ENCODE measurements around the gene ABHD2. TPM values are rescaled to one million over a fixed set of nuclear protein-coding genes. Genes with fewer than 3 reads are reported as not detected.

The ABHD2 gene
- total RNA-seq, 3 donors from 2014 or later: 48.9 to 72.6 (median 64.1) TPM

DNA sequence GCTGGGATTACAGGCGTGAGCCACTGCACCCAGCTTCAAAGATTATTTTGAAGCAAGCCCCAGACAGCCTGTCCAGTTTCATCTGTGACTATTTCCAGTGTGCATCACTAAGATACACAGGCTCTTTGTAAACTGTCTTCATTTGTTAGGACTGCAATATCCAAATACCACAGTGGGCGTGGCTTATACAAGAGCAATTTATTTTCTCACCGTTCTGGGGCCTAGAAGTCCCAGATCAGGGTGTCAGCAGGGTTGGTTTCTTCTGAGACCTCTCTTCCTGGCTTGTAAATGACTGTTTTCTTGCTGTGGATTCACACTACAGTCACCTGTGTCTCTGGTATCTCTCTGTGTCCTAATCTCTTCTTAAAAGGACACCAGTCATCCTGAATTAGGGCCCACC lies 73.4 kb downstream of the ABHD2 start:
- Mint-ChIP-seq H3K9me3 (no peaks in the 10 kb centered on the region), H3K27me3 (ENCODE audit: low read depth) (no peaks in the 10 kb centered on the region), H3K4me1 (ENCODE audit: low read depth) (no peaks in the 10 kb centered on the region), H3K4me3 (no peak overlapping the region), H3K36me3 (ENCODE audit: insufficient read depth) (peaks cover 30% of the 10 kb centered on the region)
- ATAC-seq (no peak), DNase-seq (no peak)

DNA sequence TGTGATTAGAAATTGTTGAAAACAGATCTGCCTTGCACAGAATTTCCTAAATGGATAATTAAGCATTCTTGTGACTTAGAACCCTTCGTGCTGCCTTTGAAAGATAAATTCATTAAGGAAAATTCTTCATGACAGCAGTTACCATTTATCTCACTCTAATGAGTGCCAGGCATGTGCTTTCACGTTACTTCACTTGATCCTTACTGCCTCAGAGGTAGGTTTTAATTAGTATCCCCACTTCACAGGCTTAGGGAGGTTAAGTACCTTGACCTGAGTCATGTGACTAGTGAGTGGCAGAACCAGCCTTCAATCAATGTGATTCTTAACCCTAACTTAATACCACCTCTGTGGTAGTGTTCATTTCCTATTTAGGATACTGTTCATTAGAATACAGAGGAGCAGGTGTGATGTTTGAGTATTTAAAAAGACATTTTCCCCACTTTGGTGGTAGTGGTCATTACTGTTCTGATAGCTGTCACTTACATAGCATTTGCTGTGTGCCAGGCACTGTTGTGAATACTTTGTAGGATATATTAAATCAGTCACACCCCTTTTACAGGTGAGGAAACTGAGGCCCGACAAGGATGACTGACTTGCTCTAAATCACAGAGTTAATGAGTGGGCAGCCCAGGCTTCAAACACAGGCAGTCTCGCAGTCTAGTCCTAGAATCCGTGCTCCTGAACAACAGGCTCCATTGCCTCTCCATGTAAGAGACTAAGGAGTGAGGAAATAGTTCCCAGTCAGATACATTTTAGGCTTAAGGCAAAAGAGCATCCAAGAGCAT lies 75.2 kb downstream of the ABHD2 start:
- Mint-ChIP-seq H3K27me3 (ENCODE audit: low read depth) (no peaks in the 10 kb centered on the region), H3K4me3 (no peak overlapping the region), H3K36me3 (ENCODE audit: insufficient read depth) (peaks cover 20% of the 10 kb centered on the region), H3K4me1 (ENCODE audit: low read depth) (peaks cover 15% of the 10 kb centered on the region), H3K9me3 (no peaks in the 10 kb centered on the region)
- no peak for DNase-seq
- no peak for ATAC-seq

DNA sequence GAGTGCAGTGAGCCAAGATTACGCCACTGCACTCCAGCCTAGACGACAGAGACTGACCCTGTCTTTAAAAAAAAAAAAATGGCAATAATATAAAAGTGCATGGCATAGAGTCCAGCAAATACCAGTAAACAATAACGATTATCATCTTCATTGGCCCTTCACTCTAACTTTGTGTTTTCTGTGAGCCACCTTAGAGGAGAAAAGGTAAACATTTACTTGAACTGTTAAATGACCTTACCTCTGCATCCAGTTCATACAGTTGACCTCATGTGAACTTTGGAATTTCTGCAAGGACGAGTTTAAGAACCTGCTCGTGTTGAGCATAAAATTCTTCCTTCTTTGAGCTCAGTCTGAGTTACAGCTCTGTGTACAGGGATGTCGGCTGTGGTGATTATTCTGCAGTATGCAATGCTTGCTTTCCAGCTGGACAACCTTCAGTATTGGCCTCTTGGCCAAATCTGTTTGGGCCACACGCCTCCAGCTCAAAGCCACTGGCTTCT lies 76.5 kb downstream of the ABHD2 start:
- H3K9me3 Mint-ChIP-seq: no peaks in the 10 kb centered on the region
- H3K4me1 Mint-ChIP-seq (ENCODE audit: low read depth): peaks cover 24% of the 10 kb centered on the region
- DNase-seq: no peak
- peaks cover 16% of the 10 kb centered on the region for H3K36me3 Mint-ChIP-seq (ENCODE audit: insufficient read depth)
- no peak for ATAC-seq
- no peak overlapping the region for H3K4me3 Mint-ChIP-seq
- no peaks in the 10 kb centered on the region for H3K27me3 Mint-ChIP-seq (ENCODE audit: low read depth)

DNA sequence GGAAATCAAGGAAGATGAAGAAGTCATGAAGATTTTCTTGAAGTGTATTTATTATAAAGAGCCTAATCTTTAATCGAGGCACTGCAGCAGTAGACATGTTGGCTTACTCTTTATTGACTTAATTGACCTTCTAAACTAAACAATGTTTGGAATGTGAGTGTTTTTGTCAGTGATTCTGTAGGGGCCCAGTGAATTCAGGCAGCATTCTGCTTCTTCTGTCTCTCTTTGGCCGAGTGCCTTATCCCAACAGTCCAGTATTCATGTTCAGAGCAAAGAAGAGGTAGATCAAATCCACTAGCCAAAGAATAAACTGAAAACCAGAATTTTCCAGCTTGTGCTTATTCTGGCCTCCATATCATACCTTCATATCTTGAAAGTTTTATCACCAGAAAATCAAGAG lies 77.4 kb downstream of the ABHD2 start:
- no peaks in the 10 kb centered on the region for H3K9me3 Mint-ChIP-seq
- no peak overlapping the region for H3K4me3 Mint-ChIP-seq
- ATAC-seq: no peak
- no peak for DNase-seq
- peaks cover 24% of the 10 kb centered on the region for H3K4me1 Mint-ChIP-seq (ENCODE audit: low read depth)
- H3K36me3 Mint-ChIP-seq (ENCODE audit: insufficient read depth): peaks cover 17% of the 10 kb centered on the region
- no peaks in the 10 kb centered on the region for H3K27me3 Mint-ChIP-seq (ENCODE audit: low read depth)

DNA sequence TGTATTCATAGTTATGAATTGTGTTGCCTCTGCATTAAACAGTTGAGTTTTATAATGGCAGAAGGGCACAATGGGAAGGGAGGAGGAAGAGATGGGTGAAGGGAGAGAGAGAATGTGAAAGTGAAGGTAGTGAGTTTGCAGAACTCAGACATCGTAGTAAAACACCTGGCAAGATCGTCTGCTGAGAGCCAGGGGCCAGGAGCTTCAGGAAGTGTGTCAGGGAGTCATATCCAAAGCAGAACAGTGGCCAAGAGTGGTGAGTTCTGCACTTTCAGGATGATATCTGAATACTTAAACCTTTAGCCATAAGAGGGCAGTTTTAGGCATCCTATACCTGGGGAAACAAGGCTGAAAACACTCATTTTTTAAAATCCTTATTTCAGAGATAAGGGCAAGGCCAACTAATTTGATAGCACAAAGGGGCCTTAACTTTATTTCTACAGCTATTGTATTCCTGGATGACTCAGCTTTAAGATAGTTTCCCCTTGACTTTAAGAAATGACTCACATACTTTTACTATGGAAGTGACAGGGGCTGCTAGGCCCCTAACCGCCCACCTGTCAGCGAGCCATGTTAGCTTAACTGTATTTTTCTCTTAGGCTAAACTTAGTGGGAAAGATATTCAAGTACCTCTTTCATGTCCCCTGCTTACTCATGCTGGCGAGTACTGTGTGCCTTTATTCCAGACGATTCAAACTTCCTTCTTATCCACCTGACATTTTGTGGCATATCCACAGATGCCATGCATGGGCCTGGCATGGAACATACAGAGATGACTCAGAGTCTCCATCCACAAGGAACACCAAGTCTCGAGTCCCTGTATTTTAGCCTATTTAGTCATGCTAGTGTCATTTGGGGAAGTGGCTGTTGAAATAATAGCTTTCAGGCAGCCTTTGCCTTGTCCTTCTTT lies 79.3 kb downstream of the ABHD2 start:
- DNase-seq: peak; percentile 37
- Mint-ChIP-seq H3K27me3 (ENCODE audit: low read depth) (no peaks in the 10 kb centered on the region), H3K4me1 (ENCODE audit: low read depth) (peaks cover 24% of the 10 kb centered on the region), H3K36me3 (ENCODE audit: insufficient read depth) (peaks cover 9% of the 10 kb centered on the region), H3K4me3 (peak overlapping the region; percentile 48), H3K9me3 (no peaks in the 10 kb centered on the region)
- peak; percentile 91 to 92 for ATAC-seq

DNA sequence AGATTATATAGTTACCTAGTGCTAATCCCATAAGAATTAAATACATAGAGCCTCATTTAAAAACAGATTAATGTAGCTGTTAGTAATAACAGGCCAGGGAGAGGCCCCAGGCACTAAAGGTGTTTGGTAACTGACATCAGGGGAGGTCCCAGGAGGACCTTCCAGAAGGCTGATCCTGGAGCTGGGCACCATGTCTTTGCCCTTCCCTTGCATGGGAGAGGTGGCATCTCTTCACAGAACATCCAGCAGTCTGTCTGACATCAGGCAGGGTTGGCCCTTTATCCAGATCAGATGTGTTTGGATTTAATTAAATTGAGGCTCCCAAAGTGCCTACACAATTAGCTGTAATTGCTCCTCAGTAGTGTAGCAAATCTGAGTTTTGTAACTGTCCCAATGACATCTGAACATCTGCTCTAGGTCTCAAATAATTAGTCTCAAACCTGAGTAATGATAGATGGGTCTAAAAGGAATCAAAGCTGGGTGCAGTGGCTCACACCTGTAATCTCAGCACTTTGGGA lies 80.1 kb downstream of the ABHD2 start:
- Mint-ChIP-seq H3K27me3 (ENCODE audit: low read depth) (no peaks in the 10 kb centered on the region), H3K9me3 (no peaks in the 10 kb centered on the region), H3K4me3 (no peak overlapping the region), H3K36me3 (ENCODE audit: insufficient read depth) (peaks cover 7% of the 10 kb centered on the region), H3K4me1 (ENCODE audit: low read depth) (peaks cover 24% of the 10 kb centered on the region)
- DNase-seq: no peak
- ATAC-seq: no peak

DNA sequence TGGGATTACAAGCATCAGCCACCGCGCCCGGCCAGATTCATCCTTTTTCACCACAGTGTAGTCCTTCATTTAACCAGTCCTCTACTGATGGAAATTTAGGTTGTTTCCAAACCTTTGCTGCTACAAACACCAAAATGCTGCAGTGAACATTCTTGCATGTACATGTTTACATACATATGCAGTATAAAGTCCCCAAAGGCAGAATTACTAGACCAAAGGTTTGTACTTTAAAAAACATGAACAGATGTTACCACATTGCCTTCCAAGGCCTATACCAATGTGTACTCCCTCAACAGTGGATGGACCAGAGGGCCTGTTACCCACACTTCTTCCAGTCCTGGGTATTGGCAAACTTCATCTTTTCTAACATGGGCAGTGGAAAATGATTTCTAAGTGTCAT lies 82.1 kb downstream of the ABHD2 start:
- Mint-ChIP-seq H3K36me3 (ENCODE audit: insufficient read depth) (peaks cover 8% of the 10 kb centered on the region), H3K4me1 (ENCODE audit: low read depth) (peaks cover 24% of the 10 kb centered on the region), H3K27me3 (ENCODE audit: low read depth) (no peaks in the 10 kb centered on the region), H3K4me3 (no peak overlapping the region), H3K9me3 (no peaks in the 10 kb centered on the region)
- DNase-seq: no peak
- ATAC-seq: no peak

DNA sequence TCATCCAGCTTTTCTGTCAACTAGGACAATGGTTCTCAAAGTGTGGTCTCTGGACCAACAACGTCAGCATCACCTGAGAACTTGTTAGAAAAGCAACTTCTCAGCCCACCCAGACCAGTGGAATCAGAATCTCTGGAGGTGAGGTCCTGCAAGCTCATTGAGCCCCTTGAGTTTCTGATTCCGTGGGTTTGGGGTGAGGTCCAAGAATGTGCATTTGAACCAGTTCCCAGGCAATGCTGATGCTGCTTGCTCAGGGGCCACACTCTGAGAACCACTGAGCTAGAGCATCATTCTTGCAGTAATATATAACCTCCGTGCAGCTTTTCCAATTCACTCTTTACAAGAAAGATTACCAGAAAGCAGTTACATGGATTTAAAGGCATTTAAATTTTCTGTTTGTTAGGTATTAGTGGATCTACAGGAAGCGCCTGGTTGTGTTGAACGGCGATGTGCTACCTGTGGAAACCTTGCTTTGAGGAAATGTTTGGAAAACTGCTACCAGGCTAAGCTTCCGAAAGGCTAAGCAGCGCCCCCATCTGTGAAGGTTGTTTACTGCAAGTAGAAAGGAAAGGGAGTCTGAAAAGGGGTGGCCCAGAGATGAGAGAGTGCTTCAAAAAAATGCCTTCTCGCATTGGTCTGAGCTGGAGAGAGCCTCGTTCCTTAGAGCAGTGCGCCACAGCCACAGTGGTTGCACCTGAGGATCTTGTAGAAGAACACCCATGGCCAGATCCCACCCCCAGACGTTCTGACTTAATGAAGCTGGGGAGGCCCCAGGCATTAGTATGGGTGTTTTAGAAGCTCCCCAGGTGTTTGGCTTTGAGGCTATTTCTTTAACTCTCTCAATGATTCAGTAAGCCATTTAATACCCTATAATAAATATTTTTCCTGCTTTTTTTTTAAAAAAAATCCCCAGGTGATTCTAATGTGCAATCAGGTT lies 83.1 kb downstream of the ABHD2 start:
- no peaks in the 10 kb centered on the region for H3K27me3 Mint-ChIP-seq (ENCODE audit: low read depth)
- H3K9me3 Mint-ChIP-seq: no peaks in the 10 kb centered on the region
- H3K36me3 Mint-ChIP-seq (ENCODE audit: insufficient read depth): peaks cover 17% of the 10 kb centered on the region
- H3K4me3 Mint-ChIP-seq: no peak overlapping the region
- DNase-seq (peak; percentile 7), ATAC-seq (no peak)
- H3K4me1 Mint-ChIP-seq (ENCODE audit: low read depth): peaks cover 24% of the 10 kb centered on the region

DNA sequence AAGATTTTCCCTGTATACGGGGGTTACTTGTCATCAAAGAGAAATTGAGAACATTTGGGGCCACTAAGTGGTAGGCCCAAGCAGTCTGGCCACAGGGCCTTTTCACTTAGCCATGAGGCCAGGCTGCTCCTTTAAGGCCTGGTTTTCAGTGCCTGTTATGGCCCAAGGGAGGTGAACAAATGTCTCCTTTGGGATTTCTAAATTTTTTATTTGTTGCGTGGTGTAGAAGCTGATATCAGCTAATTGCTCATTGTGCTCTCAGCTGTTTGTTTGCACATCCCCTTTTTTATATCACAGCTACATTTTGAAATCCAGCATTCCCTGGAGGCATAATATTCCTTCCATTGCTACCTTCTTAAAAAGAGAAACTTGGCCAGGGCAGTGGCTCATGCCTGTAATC lies 84.7 kb downstream of the ABHD2 start:
- ATAC-seq: no peak
- no peaks in the 10 kb centered on the region for H3K27me3 Mint-ChIP-seq (ENCODE audit: low read depth)
- peaks cover 20% of the 10 kb centered on the region for H3K4me1 Mint-ChIP-seq (ENCODE audit: low read depth)
- H3K4me3 Mint-ChIP-seq: no peak overlapping the region
- no peaks in the 10 kb centered on the region for H3K9me3 Mint-ChIP-seq
- no peak for DNase-seq
- peaks cover 30% of the 10 kb centered on the region for H3K36me3 Mint-ChIP-seq (ENCODE audit: insufficient read depth)

DNA sequence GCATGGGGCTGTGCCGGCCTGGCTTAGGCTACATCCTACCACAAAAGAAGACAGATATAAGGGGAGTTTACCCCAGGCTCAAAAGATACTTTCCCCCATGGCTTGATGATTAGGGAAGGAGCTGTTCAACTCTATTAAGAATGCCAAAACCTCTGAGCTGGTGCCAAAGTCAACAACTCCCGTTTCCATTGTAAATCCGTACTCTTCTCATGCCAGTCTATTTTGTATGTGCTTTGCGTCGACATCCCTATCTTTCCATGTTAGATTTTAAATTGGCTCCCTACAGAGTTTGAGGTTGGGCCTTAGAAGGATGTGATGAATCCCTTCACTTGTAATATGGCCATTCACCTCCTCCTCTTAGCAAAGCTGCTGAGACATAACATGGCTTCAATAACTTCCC lies 86.2 kb downstream of the ABHD2 start:
- H3K9me3 Mint-ChIP-seq: no peaks in the 10 kb centered on the region
- ATAC-seq: no peak
- DNase-seq: no peak
- peaks cover 17% of the 10 kb centered on the region for H3K4me1 Mint-ChIP-seq (ENCODE audit: low read depth)
- no peaks in the 10 kb centered on the region for H3K27me3 Mint-ChIP-seq (ENCODE audit: low read depth)
- peaks cover 29% of the 10 kb centered on the region for H3K36me3 Mint-ChIP-seq (ENCODE audit: insufficient read depth)
- H3K4me3 Mint-ChIP-seq: no peak overlapping the region

DNA sequence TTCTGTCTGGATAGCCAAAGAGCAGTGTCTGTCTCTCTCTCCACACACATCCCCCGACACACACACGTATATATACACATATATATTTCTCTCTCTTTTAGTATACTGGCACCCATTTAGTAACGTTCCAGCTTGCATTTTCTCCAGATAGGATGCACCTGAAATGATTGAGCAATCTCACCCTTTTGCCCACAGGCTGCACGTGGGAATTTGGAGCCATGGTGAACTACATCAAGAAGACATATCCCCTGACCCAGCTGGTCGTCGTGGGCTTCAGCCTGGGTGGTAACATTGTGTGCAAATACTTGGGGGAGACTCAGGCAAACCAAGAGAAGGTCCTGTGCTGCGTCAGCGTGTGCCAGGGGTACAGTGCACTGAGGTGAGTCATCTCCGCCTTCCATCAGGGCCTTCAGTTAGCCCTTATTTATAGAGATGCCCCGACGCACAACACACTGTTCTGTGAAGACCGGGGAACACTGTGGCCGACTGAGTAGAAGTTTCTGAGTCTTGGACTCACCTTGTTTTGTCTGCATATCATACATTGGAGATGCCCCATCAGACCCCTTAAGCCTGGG lies 87.4 kb downstream of the ABHD2 start:
- DNase-seq (no peak), ATAC-seq (no peak)
- Mint-ChIP-seq H3K4me1 (ENCODE audit: low read depth) (peaks cover 29% of the 10 kb centered on the region), H3K27me3 (ENCODE audit: low read depth) (no peaks in the 10 kb centered on the region), H3K36me3 (ENCODE audit: insufficient read depth) (peaks cover 30% of the 10 kb centered on the region), H3K9me3 (no peaks in the 10 kb centered on the region), H3K4me3 (no peak overlapping the region)

DNA sequence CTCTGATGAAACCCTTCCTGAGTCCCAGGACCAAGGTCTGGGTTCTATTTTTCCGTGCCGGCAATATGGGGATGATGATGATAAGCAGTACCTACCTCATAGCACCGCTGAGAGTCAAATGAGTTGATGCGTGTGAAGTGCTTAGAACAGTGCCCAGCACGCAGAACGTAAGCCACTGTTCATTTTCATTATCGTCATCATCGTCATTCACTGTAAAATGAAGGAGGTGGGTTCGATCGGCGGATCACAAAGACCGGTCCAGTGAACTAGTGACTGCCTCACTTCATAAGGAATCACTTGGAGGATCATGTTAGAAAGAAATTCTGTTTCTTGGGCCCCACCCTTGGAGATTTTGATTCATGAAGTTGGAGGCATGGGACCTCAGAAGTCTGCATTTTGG lies 88.9 kb downstream of the ABHD2 start:
- peaks cover 35% of the 10 kb centered on the region for H3K36me3 Mint-ChIP-seq (ENCODE audit: insufficient read depth)
- H3K27me3 Mint-ChIP-seq (ENCODE audit: low read depth): no peaks in the 10 kb centered on the region
- ATAC-seq: no peak
- no peaks in the 10 kb centered on the region for H3K9me3 Mint-ChIP-seq
- DNase-seq: no peak
- peaks cover 31% of the 10 kb centered on the region for H3K4me1 Mint-ChIP-seq (ENCODE audit: low read depth)
- no peak overlapping the region for H3K4me3 Mint-ChIP-seq

DNA sequence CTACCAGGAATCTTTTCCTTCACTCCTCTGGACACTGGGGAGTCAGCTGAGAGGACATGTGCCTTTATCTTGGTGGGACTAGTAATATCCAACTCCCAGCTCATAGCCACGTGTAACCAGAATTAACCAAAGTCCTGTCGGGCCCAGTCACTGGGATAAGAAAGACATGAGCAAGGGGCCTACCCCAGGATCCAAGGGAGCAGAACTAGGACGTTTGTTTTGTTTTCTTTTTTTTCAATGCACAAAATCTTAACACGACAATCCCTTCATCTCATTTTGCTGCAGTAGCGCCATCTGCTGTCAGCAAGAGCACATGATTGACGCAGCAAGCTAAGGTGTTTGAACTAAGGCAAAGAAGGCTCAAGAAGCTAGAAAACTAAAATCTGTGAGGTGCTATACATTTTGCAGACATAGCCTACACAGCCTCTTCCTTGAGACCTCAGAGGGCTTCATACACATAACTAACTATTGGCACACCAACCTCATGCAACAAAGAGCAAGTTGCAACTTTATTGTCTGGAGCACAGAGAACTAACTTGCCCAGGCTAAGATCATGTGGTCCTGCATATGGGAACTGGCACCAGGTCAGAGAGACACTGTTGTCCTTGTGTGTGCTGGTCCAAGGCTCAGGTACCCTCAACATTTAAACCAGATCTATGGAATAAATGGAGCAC lies 89.5 kb downstream of the ABHD2 start:
- no peaks in the 10 kb centered on the region for H3K9me3 Mint-ChIP-seq
- peaks cover 35% of the 10 kb centered on the region for H3K36me3 Mint-ChIP-seq (ENCODE audit: insufficient read depth)
- H3K4me3 Mint-ChIP-seq: no peak overlapping the region
- DNase-seq (peak; percentile 42), ATAC-seq (peak; percentile 27 to 35)
- peaks cover 31% of the 10 kb centered on the region for H3K4me1 Mint-ChIP-seq (ENCODE audit: low read depth)
- H3K27me3 Mint-ChIP-seq (ENCODE audit: low read depth): no peaks in the 10 kb centered on the region
